H1 (cell line): ENCODE results near the gene NUMB. TPM values are rescaled to one million over a fixed set of nuclear protein-coding genes. Genes with fewer than 3 reads are reported as not detected.

ENCODE experiments used
- CTCF ChIA-PET: fragments of 300-600 bp; sonication (Branson Sonifier 250); formaldehyde crosslinking; loops from one replicate; lab custom pipeline; 2021; ENCODE audit not compliant: partially characterized antibody; lab: Charles Lee
- POLR2A ChIA-PET: fragments of 300-600 bp; sonication (Branson Sonifier 250); formaldehyde crosslinking; loops from one replicate; lab custom pipeline; 2021; ENCODE audit warnings: inconsistent platforms; ENCODE audit not compliant: partially characterized antibody; lab: Charles Lee
- DNase-seq, 2 experiments: peaks; one replicate each; pipeline versions ENCODE4 v3.0.0 to v3.0.0-alpha.2; 2010 to 2022; ENCODE audit warnings: low spot score in 2 of 2, low read depth in 1 of 2, mixed read lengths in 1 of 2
- FAIRE-seq: peaks from 2 replicates; lab custom pipeline; 2011; peaks lifted over from hg19 to GRCh38; lab: Jason Lieb, UNC
- H2AFZ ChIP-seq: 2 replicates; pipeline ENCODE4 v1.8.1; 2012; ENCODE audit warnings: low read length, inconsistent platforms
- H2AK5ac ChIP-seq: 2 replicates; pipeline ENCODE4 v1.6.1; 2013; ENCODE audit warnings: low read depth, low read length
- H2BK120ac ChIP-seq: replicated peaks from 2 replicates; pipeline ENCODE3; 2013; ENCODE audit warnings: low read depth, low read length, inconsistent platforms
- H2BK12ac ChIP-seq: 2 replicates; pipeline ENCODE4 v1.6.1; 2013; ENCODE audit warnings: low read depth, low read length
- H2BK15ac ChIP-seq: 2 replicates; pipeline ENCODE4 v1.6.1; 2013; ENCODE audit warnings: low read length
- H2BK20ac ChIP-seq: 2 replicates; pipeline ENCODE4 v1.6.1; 2013; ENCODE audit warnings: low read length
- H2BK5ac ChIP-seq: 2 replicates; pipeline ENCODE4 v1.6.1; 2013; ENCODE audit warnings: low read depth, low read length
- H3K14ac ChIP-seq: 2 replicates; pipeline ENCODE4 v1.6.1; 2013; ENCODE audit warnings: inconsistent platforms; ENCODE audit not compliant: insufficient read length
- H3K18ac ChIP-seq: 2 replicates; pipeline ENCODE4 v1.6.1; 2013; ENCODE audit warnings: low read length; ENCODE audit errors: extremely low read depth
- H3K23ac ChIP-seq: 2 replicates; pipeline ENCODE4 v1.6.1; 2013; ENCODE audit warnings: inconsistent platforms; ENCODE audit not compliant: insufficient read length
- H3K23me2 ChIP-seq: 2 replicates; pipeline ENCODE4 v1.6.1; 2013; ENCODE audit warnings: low read depth, low read length
- H3K27ac ChIP-seq: 2 replicates; pipeline ENCODE4 v1.6.1; 2011; ENCODE audit warnings: low read depth, low read length, inconsistent platforms
- H3K27me3 ChIP-seq, 4 experiments: replicated peaks in 1 of 4; 1 replicate in 1 of 4; 2 replicates in 3 of 4; pipeline versions ENCODE4 v1.6.1 to v1.8.1; 2011 to 2013; ENCODE audit warnings: low read length in 3 of 4, mild to moderate bottlenecking in 3 of 4, inconsistent platforms in 2 of 4, mixed read lengths in 2 of 4, moderate library complexity in 1 of 4; ENCODE audit not compliant: control insufficient read depth in 3 of 4, insufficient read depth in 3 of 4; ENCODE audit errors: extremely low read depth in 1 of 4
- H3K36me3 ChIP-seq, 4 experiments: 2 replicates each; pipeline versions ENCODE4 v1.6.1 to v1.8.1; 2011 to 2013; ENCODE audit warnings: mild to moderate bottlenecking in 4 of 4, low read length in 3 of 4, moderate library complexity in 2 of 4, control low read depth in 1 of 4, inconsistent platforms in 1 of 4; ENCODE audit not compliant: insufficient read depth in 4 of 4, control insufficient read depth in 2 of 4
- H3K4ac ChIP-seq: replicated peaks from 2 replicates; pipeline ENCODE3; 2013; ENCODE audit warnings: low read length, low read depth, mixed read lengths, inconsistent platforms; ENCODE audit not compliant: insufficient read length
- H3K4me1 ChIP-seq, 4 experiments: replicated peaks in 1 of 4; 1 replicate in 1 of 4; 2 replicates in 3 of 4; pipeline versions ENCODE4 v1.6.1 to v1.8.1; 2011 to 2013; ENCODE audit warnings: low read length in 3 of 4, inconsistent platforms in 2 of 4, mixed read lengths in 1 of 4; ENCODE audit not compliant: insufficient read depth in 4 of 4, control insufficient read depth in 3 of 4
- H3K4me2 ChIP-seq, 2 experiments: 2 replicates each; pipeline versions ENCODE4 v1.6.1 to v1.8.1; 2011 to 2013; ENCODE audit warnings: low read depth in 2 of 2, low read length in 2 of 2, control low read depth in 1 of 2, inconsistent platforms in 1 of 2, mild to moderate bottlenecking in 1 of 2; ENCODE audit not compliant: insufficient read depth in 1 of 2
- H3K4me3 ChIP-seq, 4 experiments: fragments of 200-600, 300-600 bp in 1 of 4; sonication (generic), shearing (Covaris generic), sonication (Bioruptor Twin) in 1 of 4; 2 replicates each; pipeline versions ENCODE4 v1.5.1 to v1.8.1; 2011 to 2016; ENCODE audit warnings: low read length in 4 of 4, low read depth in 3 of 4, control low read depth in 2 of 4, inconsistent platforms in 2 of 4, mild to moderate bottlenecking in 2 of 4, mixed read lengths in 1 of 4, moderate library complexity in 1 of 4; ENCODE audit not compliant: insufficient read depth in 2 of 4; ENCODE audit errors: extremely low read depth in 1 of 4
- H3K56ac ChIP-seq: replicated peaks from 2 replicates; pipeline ENCODE3; 2013; ENCODE audit warnings: low read depth, mild to moderate bottlenecking, mixed read lengths, low read length, inconsistent platforms; ENCODE audit not compliant: insufficient read length
- H3K79me1 ChIP-seq: 2 replicates; pipeline ENCODE4 v1.6.1; 2013; ENCODE audit warnings: low read depth, low read length, control low read depth
- H3K79me2 ChIP-seq, 2 experiments: 2 replicates each; pipeline versions ENCODE4 v1.6.1 to v1.8.1; 2012 to 2013; ENCODE audit warnings: low read length in 2 of 2, mild to moderate bottlenecking in 2 of 2, inconsistent platforms in 1 of 2; ENCODE audit not compliant: insufficient read depth in 2 of 2, control insufficient read depth in 1 of 2
- H3K9ac ChIP-seq, 4 experiments: replicated peaks in 1 of 4; 1 replicate in 1 of 4; 2 replicates in 3 of 4; pipeline versions ENCODE4 v1.6.1 to v1.8.1; 2011 to 2013; ENCODE audit warnings: low read depth in 3 of 4, low read length in 3 of 4, control low read depth in 2 of 4, mild to moderate bottlenecking in 2 of 4, moderate library complexity in 2 of 4, inconsistent platforms in 1 of 4; ENCODE audit errors: extremely low read depth in 1 of 4
- H3K9me3 ChIP-seq, 2 experiments: 2 replicates each; pipeline versions ENCODE4 v1.6.1 to v1.8.1; 2012 to 2013; ENCODE audit warnings: mild to moderate bottlenecking in 2 of 2, moderate library complexity in 2 of 2, control low read depth in 1 of 2, inconsistent platforms in 1 of 2, low read depth in 1 of 2, low read length in 1 of 2, mixed read lengths in 1 of 2; ENCODE audit not compliant: insufficient read depth in 2 of 2
- H4K20me1 ChIP-seq, 2 experiments: replicated peaks in 1 of 2; 2 replicates each; pipeline versions ENCODE3 to v1.8.1; 2011 to 2013; ENCODE audit warnings: inconsistent platforms in 2 of 2, low read length in 2 of 2, mild to moderate bottlenecking in 1 of 2; ENCODE audit not compliant: insufficient read depth in 2 of 2, control insufficient read depth in 1 of 2
- H4K5ac ChIP-seq: 2 replicates; pipeline ENCODE4 v1.6.1; 2013; ENCODE audit warnings: low read length, low read depth, mixed read lengths, inconsistent platforms; ENCODE audit not compliant: insufficient read length
- H4K8ac ChIP-seq: 2 replicates; pipeline ENCODE4 v1.8.0; 2013; ENCODE audit warnings: mild to moderate bottlenecking, moderate library complexity, low read length, inconsistent platforms; ENCODE audit not compliant: insufficient read depth; ENCODE audit errors: extremely low read depth
- H4K91ac ChIP-seq: replicated peaks from 2 replicates; pipeline ENCODE3; 2013; ENCODE audit warnings: low read length, mixed read lengths, inconsistent platforms; ENCODE audit not compliant: insufficient read length
- ASH2L ChIP-seq: fragments of 200-600, 300-600 bp; sonication (generic); IDR thresholded peaks from one replicate; pipeline ENCODE4 v1.7.1; 2017; ENCODE audit warnings: low read length
- CTBP2 ChIP-seq: IDR thresholded peaks from 2 replicates; pipeline ENCODE4 v1.7.0; 2011; ENCODE audit warnings: borderline replicate concordance, mild to moderate bottlenecking, moderate library complexity, mixed read lengths, low read length; ENCODE audit not compliant: insufficient read depth, insufficient read length
- EGR1 ChIP-seq: IDR thresholded peaks from 2 replicates; pipeline ENCODE4 v1.6.1; 2011; ENCODE audit warnings: low read depth, low read length, borderline replicate concordance
- EP300 ChIP-seq, 2 experiments: IDR thresholded peaks; 1 replicate in 1 of 2; 2 replicates in 1 of 2; pipeline ENCODE4 v1.6.1; 2011 to 2012; ENCODE audit warnings: low read depth in 2 of 2, low read length in 2 of 2, mild to moderate bottlenecking in 2 of 2, borderline replicate concordance in 1 of 2, inconsistent platforms in 1 of 2, moderate library complexity in 1 of 2
- RNF2 ChIP-seq: fragments of 200-900, 300-1000 bp; sonication (generic); IDR thresholded peaks from 2 replicates; pipeline ENCODE4 v1.7.1; 2016; ENCODE audit warnings: borderline replicate concordance, low read depth, mild to moderate bottlenecking, antibody characterized with exemption, low read length; ENCODE audit not compliant: poor library complexity, severe bottlenecking; ENCODE audit errors: missing control alignments
- SAP30 ChIP-seq: fragments of 300-600 bp; sonication (generic); IDR thresholded peaks from 2 replicates; pipeline ENCODE4 v1.7.1; 2012; ENCODE audit warnings: low read length, moderate library complexity, mild to moderate bottlenecking, inconsistent platforms; ENCODE audit not compliant: insufficient read depth, insufficient replicate concordance
- SP4 ChIP-seq: IDR thresholded peaks from 2 replicates; pipeline ENCODE4 v1.6.1; 2012; ENCODE audit warnings: low read length, inconsistent platforms
- SRF ChIP-seq: IDR thresholded peaks from 2 replicates; pipeline ENCODE4 v1.6.1; 2011; ENCODE audit warnings: mild to moderate bottlenecking, low read depth, low read length, moderate library complexity
- TBP ChIP-seq: IDR thresholded peaks from 2 replicates; pipeline ENCODE4 v1.6.1; 2011; ENCODE audit warnings: low read depth, low read length, improper control_type of control experiment
- ZNF274 ChIP-seq: IDR thresholded peaks from 2 replicates; pipeline ENCODE4 v1.7.0; 2012; ENCODE audit warnings: low read length, borderline replicate concordance; ENCODE audit errors: extremely low read depth
- WGBS, 2 experiments: shearing (Covaris generic) in 1 of 2; methylation state at CpG; one replicate each; pipeline versions ENCODE4 v1.1.6 to v1.1.7; 2013 to 2015; ENCODE audit warnings: low lambda C conversion rate in 2 of 2, mixed read lengths in 2 of 2, inconsistent platforms in 1 of 2, low coverage in 1 of 2, missing lambda C conversion rate in 1 of 2; ENCODE audit not compliant: insufficient replicate concordance in 2 of 2, insufficient coverage in 1 of 2, insufficient read length in 1 of 2; ENCODE audit errors: extremely low coverage in 1 of 2, missing lambda C conversion rate in 1 of 2; 5-methylcytosine and 5-hydroxymethylcytosine counted together
- polyA plus RNA-seq, 7 experiments: library from polyadenylated mRNA; depleted of rRNA in 3 of 7; stranded (reverse) in 5 of 7; unstranded in 2 of 7; fragments of >200 nt in 5 of 7; fragments of 200-250 nt in 2 of 7; gene quantifications; 1 replicate in 5 of 7; 2 replicates in 1 of 7; 4 replicates in 1 of 7; pipeline versions ENCODE4 v1.2.1 to v1.2.3, GENCODE V29; 2011 to 2013; ENCODE audit warnings: missing spikeins in 2 of 7, mixed read lengths in 2 of 7
- total RNA-seq: library from RNA; stranded (reverse); fragmentation: NEBNext Ultra II Directional; extraction: Animal tissue kit (Norgen Biotek cat#: 25700); gene quantifications from 2 replicates; pipeline ENCODE4 v1.2.1, GENCODE V29; 2021

Gene NUMB
- total and polyA plus RNA-seq, 2 of the 8 experiments (the other 6 are each of a cell fraction or from before 2014, with no cell fraction given), result 54.3 to 78.1 TPM

DNA sequence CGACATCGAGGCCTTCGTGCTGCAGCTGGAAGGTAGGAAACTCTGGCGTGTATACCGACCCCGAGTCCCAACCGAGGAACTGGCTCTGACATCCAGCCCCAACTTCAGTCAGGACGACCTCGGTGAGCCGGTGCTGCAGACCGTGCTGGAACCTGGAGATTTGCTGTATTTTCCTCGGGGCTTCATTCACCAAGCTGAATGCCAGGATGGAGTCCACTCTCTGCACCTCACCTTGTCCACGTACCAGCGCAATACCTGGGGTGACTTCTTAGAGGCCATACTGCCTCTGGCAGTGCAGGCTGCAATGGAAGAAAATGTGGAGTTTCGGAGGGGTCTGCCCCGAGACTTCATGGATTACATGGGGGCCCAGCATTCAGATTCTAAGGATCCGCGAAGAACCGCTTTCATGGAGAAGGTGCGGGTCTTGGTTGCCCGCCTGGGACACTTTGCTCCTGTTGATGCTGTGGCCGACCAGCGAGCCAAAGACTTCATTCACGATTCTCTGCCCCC, 33.8 kb upstream of the NUMB start:
- no peak for FAIRE-seq
- H2AFZ ChIP-seq, result no peak overlapping the region
- peaks cover 6 to 15% (median 9%) of the 10 kb centered on the region in 4 experiments; a peak in 6 of 7 replicates for H3K4me1 ChIP-seq
- H4K91ac ChIP-seq, result peak overlapping the region; percentile 57
- peak overlapping the region; percentile 85 to 96 for H3K4me2 ChIP-seq
- H4K8ac ChIP-seq, result peak overlapping the region; percentile 86; the same call in 1 of the 2 replicates
- H2BK20ac ChIP-seq, result no peak overlapping the region
- H3K79me2 ChIP-seq, result peaks cover 0 to 27% of the 10 kb centered on the region in 2 experiments; a peak in 2 of 4 replicates
- H2BK12ac ChIP-seq, result peak overlapping the region; percentile 84; the same call in 1 of the 2 replicates
- no peak overlapping the region for H4K5ac ChIP-seq
- peak overlapping the region; percentile 19 for H3K56ac ChIP-seq
- H2AK5ac ChIP-seq, result no peak overlapping the region
- H2BK120ac ChIP-seq, result no peak overlapping the region
- peaks cover 11% of the 10 kb centered on the region for H3K23me2 ChIP-seq
- H3K9me3 ChIP-seq, result no peaks in the 10 kb centered on the region
- peak overlapping the region in 3 of 4 experiments; percentile 69 to 90 (median 83); a peak in 6 of 7 replicates for H3K9ac ChIP-seq
- H3K36me3 ChIP-seq, result peaks cover 0 to 18% (median 1%) of the 10 kb centered on the region in 4 experiments; a peak in 2 of 8 replicates
- no peak overlapping the region for H2BK5ac ChIP-seq
- peak overlapping the region; percentile 67; the same call in 1 of the 2 replicates for H2BK15ac ChIP-seq
- CTCF ChIA-PET, result interaction anchor here (1.0 to 2.6 kb wide), 3 partner anchors 8 to 22 kb away, joined by 3 to 8 read pairs (median 6); no protein-coding TSS in a partner anchor
- no peak overlapping the region for H3K23ac ChIP-seq
- WGBS, 2 experiments, result 52% methylated on average over 23 of the region's 24 CpGs; no CpG with 5 or more reads in 1 of the 2 experiments
- no peak for DNase-seq
- H3K79me1 ChIP-seq, result peaks cover 8% of the 10 kb centered on the region
- H3K14ac ChIP-seq, result no peak overlapping the region
- H3K4me3 ChIP-seq, result peak overlapping the region; percentile 45 to 76 (median 66)
- peaks cover 2 to 15% of the 10 kb centered on the region in 2 experiments for H4K20me1 ChIP-seq
- H3K27me3 ChIP-seq, result peaks cover 0 to 4% (median 0%) of the 10 kb centered on the region in 4 experiments; a peak in 1 of 7 replicates
- POLR2A ChIA-PET, result interaction anchor here (0.9 to 2.8 kb wide), 5 partner anchors 20 to 78 kb away, joined by 3 to 9 read pairs (median 3); partner anchors contain the start of genes ACOT1 and ACOT2
- H3K18ac ChIP-seq, result peak overlapping the region; percentile 88
- H3K4ac ChIP-seq, result no peak overlapping the region
- no peak overlapping the region for H3K27ac ChIP-seq
- TF ChIP-seq TBP (no peak), ASH2L (peak; percentile 32), SRF (no peak), SAP30 (peak; percentile 14), EGR1 (no peak), RNF2 (no peak), ZNF274 (no peak), SP4 (no peak), EP300 (IDR thresholded peaks at IDR 0.05; ENCODE audit: borderline replicate concordance in 1 of 2, low read depth in 2 of 2, low read length in 2 of 2) (no peak), CTBP2 (no peak)
